Astrocyte (in vitro differentiated cells and primary cell): ENCODE results near the gene EMC6.

ENCODE experiments used
- CTCF ChIP-seq: IDR thresholded peaks from 2 replicates; pipeline ENCODE4 v1.5.1; 2011; ENCODE audit warnings: low read depth, mild to moderate bottlenecking, inconsistent platforms, low read length, moderate library complexity; ENCODE audit not compliant: insufficient read depth
- EZH2 ChIP-seq: IDR thresholded peaks from 2 replicates; pipeline ENCODE4 v1.6.1; 2012; ENCODE audit warnings: mild to moderate bottlenecking, low read length, inconsistent platforms; ENCODE audit not compliant: insufficient read depth

GRCh38 chr17:3656755-3657587 is 11.6 kb upstream of the EMC6 start:
- TF ChIP-seq EZH2: no peak
- TF ChIP-seq CTCF: no peak
